Forelimb muscle (tissue), 1 donor: ENCODE results near the gene PLEKHM3. TPM values are rescaled to one million over a fixed set of nuclear protein-coding genes. Genes with fewer than 3 reads are reported as not detected.

ENCODE experiments used
- DNase-seq: peaks from one replicate; pipeline ENCODE4 v3.0.0-alpha.2; 2013; ENCODE audit warnings: low read depth
- polyA plus RNA-seq: library from polyadenylated mRNA; unstranded; fragments of 120-200 nt; gene quantifications from one replicate; pipeline ENCODE4 v1.2.1, GENCODE V29; 2013; ENCODE audit not compliant: insufficient read length

The PLEKHM3 gene
- polyA plus RNA-seq, 1 donor: 5.9 TPM

DNA sequence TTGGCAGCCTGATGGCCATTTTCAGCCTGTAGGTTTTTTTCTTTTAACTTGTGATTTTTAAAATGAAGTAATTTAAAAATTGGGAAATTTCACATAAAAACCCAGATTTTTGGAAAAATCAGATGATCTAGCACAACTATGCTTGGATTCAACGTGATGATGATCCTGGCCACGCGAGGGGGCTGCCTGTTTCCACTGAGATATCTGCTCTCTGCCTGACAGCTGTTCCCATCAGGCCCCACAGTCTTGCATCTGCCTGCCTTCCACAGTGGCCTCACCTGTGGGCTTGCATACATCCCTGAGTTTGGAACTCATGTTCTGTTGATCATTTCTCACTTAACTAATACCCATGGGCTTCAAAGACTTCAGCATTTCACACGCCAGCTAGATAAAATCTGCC is 163.5 kb downstream of the PLEKHM3 start:
- no peak for DNase-seq

- no peak for DNase-seq
These were observed 164.6 kb downstream of the PLEKHM3 start for GRCh38 chr2:207860685-207861084.

- DNase-seq: no peak
These were observed 169.7 kb downstream of the PLEKHM3 start for GRCh38 chr2:207855591-207855990.

DNA sequence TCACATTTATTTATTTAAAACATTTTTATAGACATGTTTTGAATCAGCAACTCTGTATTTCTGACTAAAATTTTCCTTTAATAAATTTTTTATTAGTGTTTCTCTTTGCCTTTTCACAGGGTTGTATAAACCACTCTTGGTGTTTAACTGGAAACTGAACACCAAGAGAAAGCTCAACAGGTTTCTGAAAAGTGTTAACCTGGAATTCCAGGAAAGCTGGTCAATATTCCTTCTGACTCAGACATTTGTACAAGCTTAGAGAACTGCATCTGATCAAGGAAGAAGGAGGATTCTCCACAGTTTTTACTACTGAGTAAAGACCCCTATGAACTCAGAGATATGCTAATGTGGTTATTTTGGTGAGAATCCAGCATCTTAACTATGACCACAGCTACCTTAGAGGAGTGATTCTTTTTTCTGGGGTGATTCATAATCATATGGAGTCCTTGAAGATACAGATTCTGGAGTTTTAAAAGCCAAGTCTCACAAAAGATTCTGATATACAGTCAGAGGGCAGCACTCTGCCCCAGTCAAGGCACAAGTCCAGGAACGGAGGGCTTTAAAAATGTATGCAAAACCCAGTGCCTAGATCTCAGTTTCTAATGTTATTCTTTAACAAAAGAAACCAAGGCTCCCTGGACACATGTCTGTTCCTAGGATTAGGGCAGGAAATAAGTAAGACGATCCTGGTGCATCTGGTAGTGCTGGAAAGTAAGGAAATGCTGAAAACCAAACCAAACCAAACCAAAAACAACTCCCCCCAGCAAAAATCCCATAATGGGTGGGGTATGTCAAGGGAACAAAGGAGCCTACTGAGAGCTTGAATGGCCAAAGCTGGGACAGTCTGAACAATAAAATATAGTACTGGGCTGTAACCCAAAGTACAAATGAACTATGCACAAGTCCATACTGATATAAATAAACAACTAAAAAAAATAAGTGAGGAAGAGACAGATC is 170.6 kb downstream of the PLEKHM3 start:
- no peak for DNase-seq

GRCh38 chr2:207852791-207853190 is 172.5 kb downstream of the PLEKHM3 start:
- DNase-seq: no peak

- no peak for DNase-seq
These were observed 175.9 kb downstream of the PLEKHM3 start for GRCh38 chr2:207849443-207849842.

DNA sequence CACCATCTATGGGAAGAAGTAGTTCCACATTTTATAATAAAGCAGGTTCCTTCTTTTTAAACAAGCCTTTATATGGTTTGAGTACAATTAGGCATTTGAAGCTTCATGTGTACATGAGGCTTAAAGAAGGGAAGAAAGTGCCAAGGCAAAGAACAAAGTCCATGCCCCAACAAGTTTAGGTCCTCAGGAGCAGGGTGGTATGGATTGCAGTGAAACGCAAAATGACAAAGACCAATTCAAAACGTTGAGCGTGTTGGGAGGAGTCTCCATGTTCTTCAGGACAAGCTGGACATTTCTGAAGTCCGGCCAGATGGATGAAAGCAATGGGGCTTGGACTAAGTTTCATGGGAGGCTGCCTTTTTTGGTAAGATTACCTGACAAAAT is 176.8 kb downstream of the PLEKHM3 start:
- no peak for DNase-seq

- no peak for DNase-seq
These were observed 177.4 kb downstream of the PLEKHM3 start for GRCh38 chr2:207847807-207848544.

DNA sequence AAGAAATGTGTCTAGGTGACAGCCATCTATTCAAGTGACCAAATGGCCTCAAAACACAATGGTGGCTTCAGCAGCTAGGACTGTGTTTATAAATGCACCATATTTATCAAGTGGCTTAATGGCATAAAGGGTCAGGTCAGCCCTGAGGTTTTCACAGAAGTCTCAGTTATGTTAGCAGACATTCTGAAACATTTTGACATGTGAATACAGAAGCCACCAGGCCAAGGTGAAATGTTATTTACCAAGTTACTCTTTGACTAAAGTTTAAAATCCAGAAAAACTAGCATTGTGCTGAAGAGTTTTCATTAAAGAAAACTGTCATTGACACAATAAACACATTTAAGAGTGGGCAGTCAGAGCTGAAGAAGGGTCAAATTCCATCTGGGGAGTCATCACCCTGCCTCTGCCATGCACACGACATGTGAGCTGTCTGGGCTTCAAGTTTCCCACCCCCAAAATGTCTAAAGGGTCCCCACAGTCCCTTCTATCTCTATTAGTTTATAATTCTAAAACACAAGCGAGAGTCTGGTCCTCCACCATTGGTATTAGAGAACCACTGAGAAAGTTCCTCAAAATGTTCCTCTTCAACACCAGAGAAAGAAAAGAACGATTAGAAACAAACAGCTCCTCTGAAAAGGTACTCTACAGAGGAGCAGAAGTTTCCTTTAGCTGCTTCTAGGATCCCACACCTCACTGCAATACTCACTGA is 178.1 kb downstream of the PLEKHM3 start:
- DNase-seq: no peak

DNA sequence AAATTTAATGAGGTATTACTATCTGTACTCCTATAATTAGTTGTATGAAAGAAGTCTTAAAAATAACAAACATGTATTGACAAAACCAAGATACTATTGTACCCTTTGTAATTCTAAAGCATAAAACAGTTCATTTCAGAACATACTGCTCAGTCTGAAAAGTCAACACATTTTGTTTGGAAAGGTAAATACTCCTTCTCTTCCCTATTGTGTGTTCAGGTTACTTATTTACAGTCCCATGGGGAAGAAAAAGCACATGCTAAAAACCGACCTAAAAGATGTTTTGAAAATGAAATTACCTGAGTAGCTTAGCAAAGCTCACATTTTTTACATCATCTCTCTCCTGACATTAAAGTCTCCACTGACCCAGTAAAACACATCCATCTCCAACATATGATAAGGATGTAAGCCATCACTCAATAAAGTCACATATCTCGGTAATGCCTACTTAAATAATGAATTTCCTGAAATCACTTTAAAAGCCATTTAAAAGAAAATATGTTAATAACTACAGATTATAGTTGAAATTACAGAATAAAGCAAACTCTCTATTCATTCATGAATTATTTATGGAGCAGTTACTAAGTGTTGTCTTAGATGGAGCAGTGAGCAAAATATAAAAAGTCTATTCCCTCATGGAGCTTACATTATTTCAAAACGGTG is 180.0 kb downstream of the PLEKHM3 start:
- DNase-seq: no peak

DNA sequence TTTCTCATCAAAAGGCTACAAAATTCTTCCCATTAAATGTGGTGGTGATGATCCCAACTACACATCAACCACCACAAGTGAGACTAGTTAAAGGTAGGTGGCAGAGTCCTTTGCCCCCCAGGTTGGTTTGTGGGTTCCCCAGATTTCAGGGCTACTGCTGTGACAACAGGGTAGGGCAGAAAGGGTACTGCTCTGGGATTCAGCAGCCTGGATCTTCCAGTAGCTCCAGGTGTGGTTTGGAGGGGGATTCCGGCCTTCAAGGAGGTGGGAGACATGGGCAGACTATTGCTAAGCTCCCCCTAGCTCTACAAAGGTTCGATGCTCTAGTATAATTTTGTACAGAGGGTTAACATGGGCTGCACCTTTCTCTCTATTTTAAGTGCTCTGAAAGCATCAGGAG is 180.7 kb downstream of the PLEKHM3 start:
- DNase-seq: no peak

GRCh38 chr2:207840101-207840500 is 185.2 kb downstream of the PLEKHM3 start:
- DNase-seq: no peak

GRCh38 chr2:207839575-207839974 is 185.8 kb downstream of the PLEKHM3 start:
- no peak for DNase-seq

- no peak for DNase-seq
These were observed 186.3 kb downstream of the PLEKHM3 start for GRCh38 chr2:207839028-207839427.

- DNase-seq: no peak
These were observed 188.7 kb downstream of the PLEKHM3 start for GRCh38 chr2:207836521-207837133.

DNA sequence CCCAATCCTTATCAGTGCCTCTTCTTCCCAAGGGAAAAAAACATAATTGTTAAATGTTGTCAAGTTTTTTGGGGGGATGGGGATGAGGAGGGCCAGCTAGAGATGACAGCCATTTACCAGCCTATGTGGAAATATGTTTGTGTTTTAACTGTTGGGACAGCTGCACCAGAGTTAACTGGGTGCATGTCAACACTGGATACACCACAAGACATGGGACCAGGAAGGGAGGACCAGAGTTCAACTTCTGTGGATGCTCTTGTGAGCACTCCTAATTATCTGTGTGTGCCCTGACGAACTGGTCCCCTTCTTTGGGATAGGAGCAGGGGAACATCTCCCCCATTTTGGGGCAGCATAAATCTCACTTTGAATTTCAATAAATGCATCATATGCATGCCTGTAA is 189.5 kb downstream of the PLEKHM3 start:
- no peak for DNase-seq

DNA sequence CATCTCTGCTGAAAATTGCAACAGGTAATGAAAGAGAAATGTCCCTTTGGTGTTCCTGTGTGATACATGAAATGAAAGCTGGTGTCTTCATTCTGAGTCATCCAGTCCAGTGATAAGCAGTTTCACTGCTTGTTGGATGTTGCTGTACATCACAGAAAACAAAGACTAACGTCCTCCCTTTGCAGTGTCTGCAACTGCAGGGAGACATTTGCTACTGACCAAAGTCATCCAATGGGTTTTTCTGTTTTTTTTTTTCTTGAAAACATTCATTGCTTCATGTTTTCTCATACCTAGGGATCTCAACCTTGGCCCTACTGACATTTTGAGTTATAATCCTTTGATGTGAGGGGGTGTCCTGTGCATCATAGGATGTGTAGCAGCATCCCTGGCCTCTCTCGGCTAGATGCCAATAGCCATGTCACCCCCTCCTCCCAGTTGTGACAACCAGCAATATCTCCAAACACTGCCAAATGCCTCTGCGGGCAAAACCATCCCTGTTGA is 192.0 kb downstream of the PLEKHM3 start:
- DNase-seq: no peak

- DNase-seq: no peak
These were observed 193.6 kb downstream of the PLEKHM3 start for GRCh38 chr2:207831584-207832248.

DNA sequence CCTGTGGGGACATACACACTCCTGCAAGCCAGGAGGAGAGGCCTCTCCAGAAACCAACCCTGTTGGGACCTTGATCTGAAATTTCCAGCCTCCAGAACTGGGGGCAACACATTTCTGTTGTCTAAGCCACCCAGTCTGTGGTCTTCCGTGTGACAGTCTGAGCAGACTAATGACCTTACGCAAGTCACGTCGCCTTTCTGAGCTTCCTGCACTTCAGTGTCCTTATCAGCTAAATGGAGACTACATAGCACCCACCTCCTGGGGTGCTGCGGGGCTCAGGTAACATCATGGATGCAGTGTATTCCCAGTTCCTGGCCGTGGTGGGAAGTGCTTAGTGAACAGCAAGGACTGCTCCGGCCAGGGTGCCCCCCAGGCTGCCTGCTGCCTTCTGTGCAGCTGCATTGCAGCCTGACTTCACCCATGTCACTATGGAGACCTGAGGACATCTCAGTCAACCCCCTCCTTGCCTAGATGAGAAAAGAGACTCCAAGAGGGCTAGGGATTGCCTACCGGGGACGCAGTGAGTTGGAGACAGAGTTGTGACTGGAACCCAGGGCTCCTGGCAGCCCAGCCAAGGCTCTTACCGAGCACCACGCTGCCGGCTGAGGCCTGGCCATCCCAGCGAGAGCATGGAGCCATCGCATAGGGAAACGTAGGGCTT is 194.4 kb downstream of the PLEKHM3 start:
- DNase-seq: no peak
